Mononuclear cell (primary cell): ENCODE data around the gene TFAP2C. TPM values are rescaled to one million over a fixed set of nuclear protein-coding genes. Genes with fewer than 3 reads are reported as not detected.

ENCODE experiments used
- H3K27me3 ChIP-seq: 2 replicates; pipeline ENCODE4 v1.6.0; 2011; ENCODE audit warnings: low read length, control low read depth; ENCODE audit not compliant: insufficient read depth
- H3K4me1 ChIP-seq: 2 replicates; pipeline ENCODE4 v1.5.1; 2011; ENCODE audit warnings: mild to moderate bottlenecking, low read length, control low read depth; ENCODE audit not compliant: insufficient read depth
- H3K4me3 ChIP-seq: 2 replicates; pipeline ENCODE4 v1.5.1; 2011; ENCODE audit warnings: mild to moderate bottlenecking, low read length, moderate library complexity
- H3K9me3 ChIP-seq: 2 replicates; pipeline ENCODE4 v1.5.1; 2011; ENCODE audit warnings: low read depth, mild to moderate bottlenecking, control low read depth, low read length
- total RNA-seq: library from RNA; depleted of rRNA; stranded (reverse); fragments of >200 nt; gene quantifications from one replicate; pipeline ENCODE4 v1.2.3, GENCODE V29; 2012

The TFAP2C gene
- total RNA-seq, 1 donor: not detected

DNA sequence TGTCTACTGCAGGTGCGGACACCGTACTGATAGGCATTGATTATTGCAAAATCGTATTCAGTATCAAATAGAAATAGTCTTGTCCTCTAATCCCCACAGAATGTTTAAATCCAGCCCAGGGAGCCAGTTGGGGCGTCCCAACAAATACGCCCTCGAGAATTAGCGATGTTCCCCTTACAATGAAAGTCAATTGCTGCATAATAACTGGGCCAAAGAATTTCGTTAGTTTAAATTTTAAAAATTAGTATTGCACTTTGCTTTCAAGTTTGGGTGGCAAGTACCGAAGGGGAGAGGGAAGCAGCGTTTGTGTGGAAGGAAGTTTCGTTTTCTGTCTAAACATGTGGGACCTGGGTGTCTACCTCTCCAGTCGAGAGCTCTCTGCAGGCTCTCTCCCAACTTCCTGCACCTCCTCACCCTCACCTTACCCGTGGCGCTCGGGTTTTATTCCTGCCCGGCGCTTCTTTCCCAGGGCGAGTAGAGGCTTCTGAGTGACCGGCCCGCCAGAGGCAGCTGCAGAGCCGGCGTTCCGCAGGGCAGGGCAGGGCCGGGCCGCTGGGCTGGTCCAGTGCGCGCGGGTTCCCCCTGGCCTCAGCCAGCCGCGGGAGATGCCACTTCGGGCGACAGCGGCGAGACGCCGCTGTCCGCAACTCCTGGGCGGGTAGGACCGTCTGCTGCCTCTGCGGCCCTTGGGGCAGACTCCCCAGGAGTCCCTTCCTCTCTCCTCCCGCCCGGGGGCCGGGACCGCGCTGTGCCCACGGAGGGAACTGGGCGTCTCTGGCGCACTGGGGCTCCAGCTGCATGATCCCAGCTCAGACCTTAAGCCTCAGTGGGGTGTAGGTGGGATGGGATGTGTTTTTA is 862 bp upstream of the TFAP2C start:
- H3K9me3 ChIP-seq: no peaks in the 10 kb centered on the region
- peaks cover 9% of the 10 kb centered on the region for H3K4me1 ChIP-seq
- H3K27me3 ChIP-seq: peaks cover 87% of the 10 kb centered on the region
- H3K4me3 ChIP-seq: no peak overlapping the region

DNA sequence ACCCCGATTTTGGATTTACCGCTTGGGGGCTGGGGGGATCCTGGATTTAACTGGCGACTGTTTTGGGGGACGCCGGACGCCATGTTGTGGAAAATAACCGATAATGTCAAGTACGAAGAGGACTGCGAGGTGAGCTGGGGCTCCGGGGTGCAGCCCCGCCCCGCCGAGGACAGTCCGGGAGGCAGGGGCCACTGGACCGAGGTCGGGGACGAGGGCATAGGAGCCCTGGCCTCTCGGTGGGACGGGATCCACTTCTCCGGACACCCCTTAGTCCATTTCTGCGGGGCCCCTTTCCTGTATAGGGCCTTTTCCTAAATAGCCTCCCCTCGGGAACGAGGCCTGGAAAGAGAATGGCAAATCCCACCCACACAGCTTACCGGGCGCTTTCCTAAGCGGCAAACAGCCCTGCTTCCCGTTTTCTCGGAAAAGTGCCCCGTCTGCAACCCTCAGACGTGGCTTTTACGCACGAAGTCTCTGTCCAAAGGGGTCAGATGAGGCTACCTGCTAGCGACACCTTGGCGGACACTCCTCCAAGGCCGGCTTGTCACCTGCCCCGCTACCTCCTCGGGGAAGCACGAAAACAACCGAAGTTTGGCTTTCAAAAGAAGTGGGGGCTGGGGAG is 469 bp downstream of the TFAP2C start:
- Histone ChIP-seq H3K9me3 (no peaks in the 10 kb centered on the region), H3K4me3 (no peak overlapping the region), H3K27me3 (peaks cover 92% of the 10 kb centered on the region)

DNA sequence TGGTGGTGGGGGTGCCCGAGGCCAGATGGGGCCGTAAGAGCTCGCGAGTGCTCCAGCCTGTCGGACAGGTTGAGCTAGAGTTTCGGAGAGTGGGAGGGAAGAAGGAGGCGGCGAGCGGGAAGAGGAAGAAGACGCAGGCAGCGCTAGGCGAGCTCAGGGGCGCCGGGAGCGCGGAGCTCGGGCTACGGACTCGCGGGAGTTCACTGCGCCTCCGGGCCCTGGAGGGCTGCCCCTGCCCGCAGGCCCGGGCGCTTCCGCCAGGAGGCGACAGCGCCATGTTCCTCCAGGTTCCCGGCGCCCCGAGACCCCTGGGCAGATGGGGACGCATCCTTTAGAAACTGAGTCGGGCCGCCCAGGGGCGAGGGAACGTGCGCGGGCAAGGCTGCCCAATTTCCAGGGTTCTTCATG is 984 bp downstream of the TFAP2C start:
- H3K4me1 ChIP-seq: peaks cover 9% of the 10 kb centered on the region
- H3K4me3 ChIP-seq: no peak overlapping the region
- H3K9me3 ChIP-seq: no peaks in the 10 kb centered on the region
- peaks cover 92% of the 10 kb centered on the region for H3K27me3 ChIP-seq

More for the DNA sequence above, 469 bp downstream of the TFAP2C start:
- peaks cover 9% of the 10 kb centered on the region for H3K4me1 ChIP-seq

DNA sequence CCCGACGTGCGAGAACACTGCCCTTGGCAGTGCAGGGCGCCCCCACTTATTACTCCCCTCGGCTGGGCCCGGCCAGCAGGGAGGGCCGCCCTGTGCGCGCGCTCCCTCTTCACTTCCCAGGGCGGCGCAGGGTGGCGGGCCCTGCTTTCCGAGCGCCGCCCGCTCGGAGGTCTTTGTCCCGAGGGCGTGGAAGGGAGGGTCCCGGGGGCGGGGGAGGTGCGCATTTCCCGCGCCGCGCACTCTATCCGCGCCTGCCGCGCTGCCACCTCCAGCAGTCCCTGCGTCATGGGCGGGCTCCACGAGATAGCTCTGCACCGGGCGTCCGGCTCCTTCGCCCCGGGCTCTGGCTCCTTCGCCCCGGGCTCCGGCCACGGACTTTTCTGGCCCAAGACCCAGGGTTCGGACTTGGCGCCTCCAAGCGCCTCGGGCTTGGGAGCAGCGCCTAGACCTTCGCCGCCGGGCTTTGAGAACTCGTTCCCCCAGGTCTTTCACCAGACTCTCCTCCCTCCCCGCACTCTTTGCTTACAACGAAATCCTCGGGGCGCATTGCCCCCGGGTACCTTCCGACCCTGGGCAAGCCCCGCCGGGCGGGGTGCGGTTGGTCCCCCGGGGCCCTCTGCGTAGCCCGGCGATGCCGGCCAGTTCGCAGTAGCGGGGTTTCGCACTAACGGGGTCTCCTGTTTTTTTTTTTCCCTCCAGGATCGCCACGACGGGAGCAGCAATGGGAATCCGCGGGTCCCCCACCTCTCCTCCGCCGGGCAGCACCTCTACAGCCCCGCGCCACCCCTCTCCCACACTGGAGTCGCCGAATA is 1.6 kb downstream of the TFAP2C start:
- H3K4me3 ChIP-seq: no peak overlapping the region
- H3K9me3 ChIP-seq: no peaks in the 10 kb centered on the region
- H3K27me3 ChIP-seq: peaks cover 86% of the 10 kb centered on the region
- H3K4me1 ChIP-seq: peaks cover 9% of the 10 kb centered on the region

DNA sequence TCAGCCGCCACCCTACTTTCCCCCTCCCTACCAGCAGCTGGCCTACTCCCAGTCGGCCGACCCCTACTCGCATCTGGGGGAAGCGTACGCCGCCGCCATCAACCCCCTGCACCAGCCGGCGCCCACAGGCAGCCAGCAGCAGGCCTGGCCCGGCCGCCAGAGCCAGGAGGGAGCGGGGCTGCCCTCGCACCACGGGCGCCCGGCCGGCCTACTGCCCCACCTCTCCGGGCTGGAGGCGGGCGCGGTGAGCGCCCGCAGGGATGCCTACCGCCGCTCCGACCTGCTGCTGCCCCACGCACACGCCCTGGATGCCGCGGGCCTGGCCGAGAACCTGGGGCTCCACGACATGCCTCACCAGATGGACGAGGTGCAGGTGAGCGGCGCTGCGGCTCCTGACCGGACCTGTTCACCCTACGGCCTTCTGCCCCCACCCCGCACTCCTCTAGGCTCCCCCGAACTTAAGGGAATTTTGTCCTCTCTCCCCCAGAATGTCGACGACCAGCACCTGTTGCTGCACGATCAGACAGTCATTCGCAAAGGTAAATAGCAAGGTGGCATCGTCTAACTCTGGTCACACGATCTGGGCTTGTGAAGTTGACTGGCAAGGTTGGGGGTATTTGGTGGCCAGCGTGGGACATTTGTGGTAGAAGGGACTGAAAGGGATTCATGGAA is 2.3 kb downstream of the TFAP2C start:
- H3K27me3 ChIP-seq: peaks cover 81% of the 10 kb centered on the region
- peaks cover 9% of the 10 kb centered on the region for H3K4me1 ChIP-seq
- no peaks in the 10 kb centered on the region for H3K9me3 ChIP-seq
- no peak overlapping the region for H3K4me3 ChIP-seq

DNA sequence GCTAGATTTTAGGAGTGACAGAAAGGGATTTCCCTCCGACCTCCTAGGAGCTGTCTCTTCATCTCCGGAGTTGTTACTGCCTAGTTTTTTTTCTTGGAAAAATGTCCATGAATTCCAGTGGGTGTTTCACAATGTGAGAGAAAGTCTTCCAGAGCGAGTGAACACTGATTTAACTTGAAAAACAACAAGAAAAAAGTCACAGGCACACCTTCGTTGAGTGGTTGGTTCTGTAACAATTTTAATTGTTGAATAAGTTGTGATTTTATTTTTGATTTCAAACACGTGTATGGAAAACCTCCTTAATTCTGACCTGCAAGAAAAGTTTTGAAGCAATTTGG is 2.9 kb downstream of the TFAP2C start:
- Histone ChIP-seq H3K4me3 (no peak overlapping the region), H3K27me3 (peaks cover 76% of the 10 kb centered on the region)

DNA sequence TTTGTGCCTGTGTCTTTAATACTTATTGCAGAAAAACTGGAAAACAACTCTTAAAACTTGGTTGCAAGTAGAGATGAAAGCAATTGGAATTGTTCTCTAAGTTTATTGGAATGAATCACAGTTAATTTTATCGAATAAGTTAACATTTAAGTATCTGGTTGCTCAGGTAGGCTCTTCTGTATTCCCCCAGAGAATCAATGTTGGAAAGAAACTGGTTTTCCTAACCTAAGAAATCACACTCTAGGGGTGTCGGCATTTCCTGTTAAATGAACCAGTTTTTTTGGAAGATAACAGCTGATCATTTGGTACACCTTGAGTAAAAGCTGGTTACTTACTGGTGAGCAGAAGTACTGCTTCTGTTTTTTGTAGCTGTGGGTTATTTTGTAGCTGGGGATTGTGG is 5.2 kb downstream of the TFAP2C start:
- Histone ChIP-seq H3K4me1 (peaks cover 2% of the 10 kb centered on the region), H3K4me3 (no peak overlapping the region), H3K27me3 (peaks cover 59% of the 10 kb centered on the region), H3K9me3 (no peaks in the 10 kb centered on the region)

More for the DNA sequence above, 2.9 kb downstream of the TFAP2C start:
- H3K4me1 ChIP-seq: peaks cover 9% of the 10 kb centered on the region
- no peaks in the 10 kb centered on the region for H3K9me3 ChIP-seq

DNA sequence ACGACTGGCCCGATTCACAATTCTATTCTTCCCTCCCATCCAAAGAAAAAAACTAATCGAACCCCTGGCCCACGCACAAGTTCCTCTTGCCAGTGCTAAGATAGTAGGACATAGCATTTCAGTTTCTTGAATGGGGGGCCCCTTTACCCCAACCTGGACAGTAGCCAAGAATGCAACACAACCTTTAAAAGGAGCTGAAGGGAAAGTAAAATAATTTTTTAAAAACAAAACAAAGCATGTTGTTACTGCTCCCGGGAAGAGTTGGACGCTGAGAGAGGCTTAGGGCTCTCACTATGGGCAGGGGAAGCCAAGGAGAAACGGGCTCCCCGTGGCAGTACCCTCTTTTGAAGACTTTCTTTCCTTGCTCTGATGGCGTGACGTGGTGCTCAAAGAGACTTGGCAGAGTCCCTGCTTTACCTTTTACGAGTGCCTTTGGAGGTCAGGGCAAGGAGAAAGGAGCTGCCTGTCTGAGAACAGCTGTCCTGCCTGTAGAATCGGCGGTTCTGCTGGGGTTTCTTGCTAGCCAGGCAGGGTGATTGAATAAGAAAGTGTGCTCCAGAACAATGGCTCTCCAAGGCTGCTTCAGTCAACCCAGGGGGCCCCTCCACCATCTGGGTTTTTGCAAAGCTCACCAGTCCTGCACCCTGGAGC is 5.8 kb downstream of the TFAP2C start:
- no peak overlapping the region for H3K4me3 ChIP-seq
- H3K9me3 ChIP-seq: no peaks in the 10 kb centered on the region
- H3K27me3 ChIP-seq: peaks cover 53% of the 10 kb centered on the region
- H3K4me1 ChIP-seq: no peaks in the 10 kb centered on the region

DNA sequence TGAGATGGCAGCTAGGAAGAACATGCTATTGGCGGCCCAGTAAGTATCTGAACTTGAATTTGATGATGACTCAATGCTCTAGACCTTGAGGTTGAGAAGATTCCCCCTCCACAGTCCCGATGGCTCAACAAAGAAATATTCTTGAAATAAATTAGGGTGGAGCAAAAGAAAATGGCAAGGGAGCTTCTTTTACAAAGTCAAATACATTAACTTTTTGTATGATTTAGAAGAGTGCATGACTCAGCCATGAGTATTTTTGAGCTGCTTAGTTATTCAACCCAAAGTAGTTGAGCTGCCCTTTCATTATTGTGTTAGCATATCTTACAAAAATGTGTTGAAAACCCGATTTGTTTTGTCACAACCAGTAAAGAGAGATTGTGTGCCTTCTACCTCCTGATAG is 7.6 kb downstream of the TFAP2C start:
- Histone ChIP-seq H3K4me3 (no peak overlapping the region), H3K9me3 (no peaks in the 10 kb centered on the region), H3K27me3 (peaks cover 38% of the 10 kb centered on the region), H3K4me1 (no peaks in the 10 kb centered on the region)

DNA sequence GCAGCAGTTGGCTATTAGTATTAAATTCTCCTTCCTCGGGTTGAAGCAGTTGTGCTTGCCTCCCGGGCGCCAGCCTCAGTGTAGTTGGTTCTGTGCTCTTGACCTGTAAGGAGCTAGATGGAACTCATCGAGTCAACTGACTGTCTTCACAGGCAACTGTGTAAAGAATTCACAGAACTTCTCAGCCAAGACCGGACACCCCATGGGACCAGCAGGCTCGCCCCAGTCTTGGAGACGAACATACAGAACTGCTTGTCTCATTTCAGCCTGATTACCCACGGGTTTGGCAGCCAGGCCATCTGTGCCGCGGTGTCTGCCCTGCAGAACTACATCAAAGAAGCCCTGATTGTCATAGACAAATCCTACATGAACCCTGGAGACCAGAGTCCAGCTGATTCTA is 8.5 kb downstream of the TFAP2C start:
- Histone ChIP-seq H3K4me1 (no peaks in the 10 kb centered on the region), H3K4me3 (no peak overlapping the region), H3K9me3 (no peaks in the 10 kb centered on the region), H3K27me3 (peaks cover 29% of the 10 kb centered on the region)

DNA sequence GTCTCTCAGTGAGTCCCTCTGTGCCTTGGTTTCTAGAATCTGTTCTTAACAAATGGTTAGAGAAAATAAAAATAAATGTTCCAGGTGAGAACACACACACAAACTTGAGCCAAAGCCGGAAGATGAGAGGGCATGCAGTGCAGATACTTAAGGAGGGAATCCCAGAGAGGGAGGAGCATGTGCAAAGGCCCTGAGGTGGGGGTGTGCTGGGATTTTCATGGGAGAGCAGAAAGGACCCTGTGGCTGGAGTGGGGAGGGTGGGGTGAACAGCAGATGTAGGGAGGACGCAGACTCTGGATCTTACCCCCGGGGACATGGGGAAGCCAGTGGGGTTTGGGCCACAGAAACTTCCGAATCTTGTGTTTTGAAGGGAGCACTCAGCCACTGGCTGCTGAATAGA is 17.5 kb downstream of the TFAP2C start:
- H3K4me1 ChIP-seq: no peaks in the 10 kb centered on the region
- H3K27me3 ChIP-seq: no peaks in the 10 kb centered on the region
- no peak overlapping the region for H3K4me3 ChIP-seq
- no peaks in the 10 kb centered on the region for H3K9me3 ChIP-seq

DNA sequence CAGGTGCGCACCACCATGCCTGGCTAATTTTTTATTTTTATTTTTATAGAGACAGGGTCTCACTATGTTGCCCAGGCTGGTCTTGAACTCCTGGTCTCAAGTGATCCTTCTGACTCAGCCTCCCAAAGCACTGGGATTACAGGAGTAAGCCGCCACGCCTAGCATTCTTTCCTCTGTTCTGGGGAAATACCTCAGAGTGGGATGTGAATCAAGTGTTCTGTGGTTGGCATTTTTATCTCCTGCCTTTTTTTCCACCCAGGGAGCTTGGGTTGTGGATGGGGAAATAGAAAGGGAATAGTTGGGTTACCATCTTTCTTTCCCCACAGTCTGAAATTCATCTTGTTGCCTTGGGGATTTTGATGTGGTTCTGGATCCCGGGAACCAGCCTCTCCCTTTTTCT is 24.1 kb downstream of the TFAP2C start:
- Histone ChIP-seq H3K9me3 (no peaks in the 10 kb centered on the region), H3K4me1 (no peaks in the 10 kb centered on the region)

DNA sequence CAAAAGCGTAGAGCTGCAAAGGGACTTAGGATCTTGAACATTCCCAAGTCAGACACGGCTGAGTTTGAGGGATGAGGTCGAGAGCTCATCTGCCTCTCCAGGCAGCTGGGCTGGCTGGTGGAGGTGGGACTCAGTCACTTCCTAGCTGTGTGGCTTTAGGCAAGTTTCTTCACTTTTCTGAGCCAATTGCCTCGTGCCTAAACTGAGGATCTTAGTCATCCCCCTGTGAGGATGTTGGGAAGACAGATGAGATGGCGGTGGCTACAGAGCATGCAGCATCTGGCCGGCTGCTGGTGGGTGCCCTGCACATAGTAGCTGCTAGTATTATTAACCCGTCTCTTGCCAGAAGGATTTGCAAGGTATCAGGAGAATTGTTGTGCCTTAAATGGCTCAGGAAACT is 27.5 kb downstream of the TFAP2C start:
- H3K9me3 ChIP-seq: no peaks in the 10 kb centered on the region
- no peaks in the 10 kb centered on the region for H3K4me1 ChIP-seq
- H3K4me3 ChIP-seq: no peak overlapping the region
- no peaks in the 10 kb centered on the region for H3K27me3 ChIP-seq

More for the DNA sequence above, 24.1 kb downstream of the TFAP2C start:
- H3K4me3 ChIP-seq: no peak overlapping the region
- H3K27me3 ChIP-seq: no peaks in the 10 kb centered on the region

DNA sequence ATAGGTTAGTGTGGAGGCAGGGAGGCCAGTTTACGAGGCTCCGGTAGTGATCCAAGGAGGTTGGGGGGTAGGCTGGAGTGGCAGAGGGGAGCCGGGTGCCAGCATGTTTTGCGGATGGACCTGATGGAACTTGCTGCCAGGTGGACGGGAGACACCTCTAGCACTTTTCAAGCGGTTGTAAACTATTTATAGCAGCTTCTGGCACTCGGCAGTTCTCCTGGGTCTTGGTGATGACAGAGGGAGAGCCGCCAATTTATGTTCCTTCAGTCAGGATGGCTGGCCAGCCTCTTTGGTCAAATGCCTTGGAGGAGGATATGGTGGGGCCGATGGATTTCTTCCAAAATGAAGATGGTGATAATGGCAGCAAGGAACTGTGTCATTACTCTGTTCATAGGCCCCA is 28.8 kb downstream of the TFAP2C start:
- Histone ChIP-seq H3K4me1 (no peaks in the 10 kb centered on the region), H3K4me3 (no peak overlapping the region), H3K9me3 (no peaks in the 10 kb centered on the region), H3K27me3 (no peaks in the 10 kb centered on the region)
